Measurements from ENCODE around the gene TSPAN8. TPM values are rescaled to one million over a fixed set of nuclear protein-coding genes. Genes with fewer than 3 reads are reported as not detected.
"Not testable (repeated sequence)": the region's sequence is repeated elsewhere in the genome, so short reads cannot be mapped to it uniquely, and the experiment has no call there.

Gene TSPAN8
- total RNA-seq, 1 experiment from 2014 or later, result 0.47 TPM

DNA sequence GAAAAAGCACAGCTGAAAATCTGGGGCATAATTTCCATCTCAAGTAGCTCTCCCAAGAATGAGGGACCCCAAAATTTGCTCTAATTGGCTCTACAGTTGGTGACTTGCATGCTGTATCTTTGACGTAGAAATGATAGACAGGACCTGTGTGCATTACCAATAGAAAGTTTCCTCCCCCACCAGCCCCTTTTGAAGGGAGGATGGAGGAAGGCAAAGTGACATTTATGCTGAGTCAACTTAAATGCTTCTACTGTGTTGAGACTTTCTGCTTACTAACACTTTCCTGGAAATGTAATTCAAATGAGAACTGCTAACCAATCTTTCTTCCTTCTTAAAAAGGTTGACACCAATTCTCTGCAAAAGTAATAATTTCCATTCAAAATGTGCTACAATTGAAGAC is 31.9 kb downstream of the TSPAN8 start:
- Histone ChIP-seq H3K36me3 (no peaks in the 10 kb centered on the region), H3K4me3 (no peak overlapping the region), H3K4me1 (no peaks in the 10 kb centered on the region; the same call in 1 of the 2 replicates), H3K27ac (no peak overlapping the region), H3K9me3 (replicated peaks) (no peaks in the 10 kb centered on the region), H3K27me3 (no peaks in the 10 kb centered on the region)
- DNase-seq, result no peak

DNA sequence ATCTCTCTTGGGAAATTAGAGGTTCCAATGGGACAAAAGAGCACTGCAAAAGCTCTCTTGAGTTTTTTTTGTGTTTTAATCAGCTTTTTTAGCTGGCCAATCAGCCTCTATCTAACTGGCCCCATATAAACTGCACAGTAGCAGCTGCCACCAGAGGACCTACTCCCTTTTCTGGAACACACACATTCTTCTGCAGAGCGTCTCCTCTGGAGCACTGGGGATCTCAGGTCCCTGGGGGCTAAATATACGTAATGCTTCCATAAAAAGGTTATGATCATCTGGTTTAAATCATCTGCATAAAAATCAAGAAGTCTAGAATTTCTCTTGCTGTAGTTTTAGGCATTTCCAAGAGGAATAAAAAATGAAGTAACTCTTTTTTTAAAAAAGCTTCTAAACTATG is 32.3 kb downstream of the TSPAN8 start:
- no peaks in the 10 kb centered on the region for H3K36me3 ChIP-seq
- H3K27me3 ChIP-seq, result no peaks in the 10 kb centered on the region
- no peaks in the 10 kb centered on the region; the same call in 1 of the 2 replicates for H3K4me1 ChIP-seq
- H3K4me3 ChIP-seq, result no peak overlapping the region
- DNase-seq, result peak; percentile 25 to 46
- no peak overlapping the region for H3K27ac ChIP-seq
- no peaks in the 10 kb centered on the region for H3K9me3 ChIP-seq (replicated peaks)

DNA sequence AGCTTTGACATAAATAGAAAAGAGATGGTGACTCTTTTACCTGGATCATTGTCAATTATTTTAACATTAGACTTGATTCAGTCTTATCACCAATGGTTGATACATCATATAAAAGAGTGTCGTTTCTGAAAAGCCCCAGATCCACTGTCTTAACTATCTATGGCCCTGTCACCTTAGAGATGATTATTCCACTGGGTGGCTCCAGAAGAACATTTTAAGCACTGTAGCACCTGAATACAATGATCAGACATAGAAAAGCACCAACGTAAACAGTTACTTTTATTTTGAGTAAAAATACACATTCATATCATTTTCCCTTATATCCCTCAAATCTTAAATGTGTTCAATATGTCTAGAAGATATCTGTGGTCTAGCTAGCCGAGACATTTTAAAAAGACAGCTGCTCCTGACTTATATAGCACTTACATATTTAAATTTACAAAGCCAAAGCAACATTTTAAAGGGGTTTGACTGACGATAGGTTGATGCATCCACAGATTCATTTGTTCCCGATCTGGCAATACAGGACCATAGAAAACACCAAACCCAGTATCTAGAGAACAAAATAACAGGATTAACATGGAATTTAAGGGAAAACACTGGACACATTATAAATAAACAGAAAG is 32.9 kb downstream of the TSPAN8 start:
- DNase-seq, result no peak
- Histone ChIP-seq H3K4me3 (no peak overlapping the region), H3K9me3 (replicated peaks) (no peaks in the 10 kb centered on the region), H3K4me1 (no peaks in the 10 kb centered on the region; the same call in 1 of the 2 replicates), H3K27ac (no peak overlapping the region), H3K27me3 (no peaks in the 10 kb centered on the region), H3K36me3 (no peaks in the 10 kb centered on the region)

DNA sequence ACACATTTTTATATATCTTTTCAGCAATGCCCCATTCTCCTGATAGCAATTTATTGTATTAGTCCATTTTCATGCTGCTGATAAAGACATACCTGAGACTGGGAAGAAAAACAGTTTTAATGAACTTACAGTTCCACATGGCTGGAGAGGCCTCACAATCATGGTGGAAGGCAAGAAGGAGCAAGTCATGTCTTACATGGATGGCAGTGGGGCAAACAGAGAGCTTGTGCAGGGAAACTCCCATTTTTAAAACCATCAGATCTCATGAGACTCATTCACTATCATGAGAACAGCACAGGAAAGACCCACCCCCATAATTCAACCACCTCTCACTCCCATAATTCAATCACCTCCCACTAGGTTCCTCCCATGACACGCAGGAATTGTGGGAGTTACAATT is 44.7 kb downstream of the TSPAN8 start:
- not testable (repeated sequence) for H3K9me3 ChIP-seq (replicated peaks); H3K36me3 ChIP-seq; H3K4me3 ChIP-seq; H3K27me3 ChIP-seq; H3K27ac ChIP-seq; DNase-seq; H3K4me1 ChIP-seq

DNA sequence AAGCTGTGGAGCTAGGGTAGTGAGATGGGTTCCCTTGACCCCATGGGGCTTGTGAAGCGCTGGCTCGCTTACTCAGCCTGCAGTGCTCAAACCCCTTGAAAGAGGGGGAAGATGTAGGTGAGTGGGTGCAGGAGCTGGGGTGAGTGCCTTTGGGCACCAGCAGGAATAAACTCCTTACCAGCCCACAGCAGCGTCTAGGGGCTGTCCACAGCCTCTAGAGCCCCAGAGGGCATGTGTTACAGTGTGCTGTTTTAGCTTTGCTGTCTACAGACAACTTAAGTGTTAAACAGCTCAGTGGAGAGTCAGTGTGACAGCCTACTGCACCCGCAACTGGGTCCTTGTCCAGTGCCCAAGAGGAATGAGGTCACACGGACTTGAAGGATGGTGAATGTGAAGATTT is 48.0 kb downstream of the TSPAN8 start:
- no peak for DNase-seq
- no peaks in the 10 kb centered on the region for H3K4me1 ChIP-seq
- no peak overlapping the region for H3K4me3 ChIP-seq
- H3K9me3 ChIP-seq (replicated peaks), result peaks cover 4% of the 10 kb centered on the region; the same call in 1 of the 2 replicates
- H3K27me3 ChIP-seq, result no peaks in the 10 kb centered on the region
- no peaks in the 10 kb centered on the region for H3K36me3 ChIP-seq
- H3K27ac ChIP-seq, result no peak overlapping the region

DNA sequence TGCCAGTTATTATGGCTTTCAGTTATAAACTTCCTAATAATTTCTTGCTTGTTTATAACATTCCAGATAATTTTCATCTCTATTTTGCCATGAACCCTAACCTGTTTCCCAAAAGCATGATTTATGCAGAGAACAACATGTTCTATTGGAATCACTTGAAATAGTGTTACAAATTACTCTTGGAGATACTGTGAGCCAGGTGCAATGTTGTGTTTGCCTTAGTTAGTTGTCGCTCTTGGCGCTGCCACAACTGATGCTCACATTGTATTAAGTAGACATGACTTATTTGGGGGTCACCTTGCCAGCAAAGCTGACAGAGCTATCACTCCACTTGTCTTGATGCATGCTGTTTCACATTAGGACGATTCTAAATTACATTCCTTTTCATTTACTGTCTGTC is 49.4 kb downstream of the TSPAN8 start:
- Histone ChIP-seq H3K9me3 (replicated peaks) (peaks cover 4% of the 10 kb centered on the region; the same call in 1 of the 2 replicates), H3K4me3 (no peak overlapping the region), H3K27me3 (no peaks in the 10 kb centered on the region), H3K36me3 (no peaks in the 10 kb centered on the region), H3K4me1 (no peaks in the 10 kb centered on the region), H3K27ac (no peak overlapping the region)
- DNase-seq, result no peak

DNA sequence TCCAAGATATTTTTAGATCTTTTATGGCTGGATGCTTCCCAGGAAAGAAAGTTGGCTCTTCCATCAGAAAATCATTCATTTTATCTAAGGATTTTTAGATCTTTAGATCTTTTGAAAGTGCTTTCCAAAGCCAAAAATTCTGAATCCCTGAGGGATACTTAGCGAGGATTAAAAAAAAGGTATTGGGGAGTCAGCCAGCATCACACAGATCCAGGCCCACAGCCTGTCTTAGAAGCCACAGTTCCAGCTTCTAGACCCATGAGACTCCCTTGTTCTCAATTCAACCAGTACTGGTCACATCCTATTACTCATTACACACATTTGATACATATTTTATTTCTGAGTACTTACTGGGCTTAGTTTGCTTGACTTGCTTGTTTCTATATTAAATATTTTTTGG is 49.9 kb downstream of the TSPAN8 start:
- no peak overlapping the region for H3K4me3 ChIP-seq
- 0 out of 2 replicates have a peak, but pooled peaks cover 2% of the 10 kb centered on the region for H3K9me3 ChIP-seq (replicated peaks)
- no peaks in the 10 kb centered on the region for H3K36me3 ChIP-seq
- no peaks in the 10 kb centered on the region for H3K4me1 ChIP-seq
- no peaks in the 10 kb centered on the region for H3K27me3 ChIP-seq
- no peak for DNase-seq
- no peak overlapping the region for H3K27ac ChIP-seq

DNA sequence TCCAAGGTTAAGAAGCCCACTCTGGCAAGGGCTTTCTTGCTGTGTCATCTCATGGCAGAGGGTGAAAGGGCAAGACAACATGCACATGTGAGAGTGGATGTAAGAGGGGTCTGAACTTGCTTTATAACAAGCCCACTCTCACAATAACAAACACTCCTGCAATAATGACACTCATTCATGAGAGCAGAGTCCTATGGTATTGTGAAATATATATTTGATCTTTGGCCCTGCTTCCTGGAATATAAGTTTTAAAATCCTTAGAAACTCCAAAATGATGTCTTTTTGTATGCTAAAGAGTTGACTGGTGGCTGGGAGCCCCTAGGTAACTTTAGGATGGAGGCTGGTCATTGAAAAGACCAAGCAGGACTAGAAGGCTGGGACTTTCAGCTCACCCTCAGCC is 51.8 kb downstream of the TSPAN8 start:
- DNase-seq, result no peak
- H3K4me3 ChIP-seq, result no peak overlapping the region
- no peaks in the 10 kb centered on the region for H3K36me3 ChIP-seq
- no peaks in the 10 kb centered on the region for H3K27me3 ChIP-seq
- no peaks in the 10 kb centered on the region for H3K4me1 ChIP-seq
- H3K9me3 ChIP-seq (replicated peaks), result no peaks in the 10 kb centered on the region
- H3K27ac ChIP-seq, result no peak overlapping the region

DNA sequence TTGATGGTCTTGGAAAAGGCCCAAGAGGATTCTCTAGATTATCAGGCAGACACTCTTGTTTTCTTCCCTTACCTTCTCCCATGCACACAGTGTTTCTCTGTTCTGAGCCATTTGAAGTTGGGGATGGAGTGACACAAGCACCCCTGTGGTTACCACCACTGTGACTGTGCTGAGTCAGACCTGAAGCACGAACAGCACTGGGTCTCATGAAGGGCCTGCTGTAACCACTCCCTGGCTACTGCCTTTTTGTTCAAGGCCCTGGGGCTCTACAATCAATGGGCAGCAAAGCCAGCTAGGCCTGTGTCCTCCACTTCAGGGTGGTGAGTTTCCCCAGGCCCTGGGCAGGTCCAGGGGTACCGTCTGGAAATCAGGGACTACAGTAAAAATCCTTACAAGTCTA is 65.5 kb downstream of the TSPAN8 start:
- DNase-seq, result no peak
- no peaks in the 10 kb centered on the region for H3K36me3 ChIP-seq
- no peaks in the 10 kb centered on the region for H3K27me3 ChIP-seq
- H3K4me3 ChIP-seq, result no peak overlapping the region
- H3K4me1 ChIP-seq, result no peaks in the 10 kb centered on the region
- no peak overlapping the region for H3K27ac ChIP-seq
- no peaks in the 10 kb centered on the region for H3K9me3 ChIP-seq (replicated peaks)

DNA sequence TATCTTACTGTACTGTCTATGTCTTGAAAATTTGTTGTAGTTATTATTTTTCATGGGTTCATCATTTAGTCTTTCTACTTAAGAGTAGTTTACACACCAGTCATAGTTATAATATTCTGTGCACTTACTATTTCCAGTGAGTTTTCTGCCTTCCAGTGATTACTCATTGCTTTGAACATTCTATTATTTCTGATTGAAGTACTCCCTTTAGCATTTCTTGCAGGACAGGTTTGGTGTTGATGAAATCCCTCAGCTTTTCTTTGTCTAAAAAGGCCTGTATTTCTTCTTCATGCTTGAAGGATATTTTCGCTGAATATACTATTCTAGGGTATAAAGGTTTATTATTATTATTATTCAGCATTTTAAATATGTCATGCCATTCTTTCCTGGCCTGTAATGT is 66.8 kb downstream of the TSPAN8 start:
- Histone ChIP-seq H3K27me3 (no peaks in the 10 kb centered on the region), H3K27ac (no peak overlapping the region), H3K9me3 (replicated peaks) (no peaks in the 10 kb centered on the region), H3K4me1 (no peaks in the 10 kb centered on the region), H3K36me3 (no peaks in the 10 kb centered on the region), H3K4me3 (no peak overlapping the region)
- no peak for DNase-seq

DNA sequence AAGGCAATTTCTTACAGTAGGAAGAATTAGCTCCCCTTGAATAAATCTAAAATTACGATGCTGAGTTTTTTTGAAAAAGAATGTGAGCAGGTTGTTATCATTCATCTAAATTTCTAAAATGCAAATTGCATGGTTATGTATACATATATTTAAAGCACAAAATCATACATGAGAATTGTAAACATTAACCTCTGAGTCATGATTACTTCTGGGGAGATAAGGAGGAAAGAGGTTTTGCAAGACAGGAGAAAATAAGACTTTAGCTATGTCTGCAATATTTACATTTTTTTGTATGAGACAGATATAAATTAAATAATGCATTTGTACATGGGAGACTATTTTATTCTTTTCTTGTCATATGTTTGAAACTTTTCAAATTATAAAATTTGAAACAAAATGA is 72.2 kb downstream of the TSPAN8 start:
- Histone ChIP-seq H3K27ac (no peak overlapping the region), H3K4me3 (no peak overlapping the region), H3K9me3 (replicated peaks) (no peaks in the 10 kb centered on the region), H3K4me1 (no peaks in the 10 kb centered on the region), H3K27me3 (no peaks in the 10 kb centered on the region), H3K36me3 (no peaks in the 10 kb centered on the region)
- no peak for DNase-seq

DNA sequence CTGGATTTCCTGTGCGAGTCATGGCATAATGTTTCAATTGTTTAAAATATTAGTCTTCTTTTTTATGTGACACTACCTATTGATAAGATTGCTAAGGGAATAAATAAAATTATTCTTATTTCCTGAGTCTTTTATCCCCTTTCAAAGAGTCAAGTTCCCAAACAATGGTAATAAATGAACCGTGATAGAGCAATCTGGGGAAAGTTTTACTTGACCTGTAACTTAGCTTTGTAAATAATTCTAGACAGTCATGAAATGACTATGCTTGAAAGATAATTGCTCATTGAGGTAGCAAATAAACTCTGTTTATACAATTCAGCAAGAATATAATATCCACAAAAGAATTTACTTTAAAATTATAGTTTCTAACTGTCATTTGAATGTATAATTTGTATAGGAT is 82.1 kb downstream of the TSPAN8 start:
- DNase-seq, result no peak
- Histone ChIP-seq H3K27me3 (no peaks in the 10 kb centered on the region), H3K9me3 (replicated peaks) (no peaks in the 10 kb centered on the region), H3K36me3 (no peaks in the 10 kb centered on the region), H3K4me3 (no peak overlapping the region), H3K4me1 (no peaks in the 10 kb centered on the region), H3K27ac (no peak overlapping the region)

Other genes starting within 250 kb of the TSPAN8 start
- 0.49 and 0.94 TPM in 2 replicates for gene PTPRR, start 237.3 kb downstream of the TSPAN8 start, total RNA-seq (2014; rRNA removed; shearing (Covaris generic))

Data from SJCRH30 (cell line).